ENCODE data around the gene SASH1.

Gene SASH1

DNA sequence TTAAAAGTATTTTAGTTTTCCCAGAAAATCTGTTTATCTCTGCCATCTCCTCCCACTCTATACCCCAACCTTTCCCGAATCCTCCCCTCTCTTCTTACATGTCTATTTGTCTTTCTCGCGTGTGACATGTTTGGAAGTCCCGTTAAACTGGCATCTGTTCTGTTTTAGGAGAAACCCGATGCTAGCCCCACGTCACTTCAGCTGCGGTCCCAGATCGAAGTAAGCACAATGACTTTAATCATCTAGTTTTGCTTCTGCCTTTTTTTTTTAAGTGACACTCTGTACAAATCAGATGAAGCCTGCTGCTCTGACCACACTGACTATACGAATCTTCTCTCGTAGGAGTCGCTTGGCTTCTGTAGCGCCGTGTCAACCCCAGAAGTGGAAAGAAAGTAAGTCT is 97.4 kb downstream of the SASH1 start:
- no peak for DNase-seq

DNA sequence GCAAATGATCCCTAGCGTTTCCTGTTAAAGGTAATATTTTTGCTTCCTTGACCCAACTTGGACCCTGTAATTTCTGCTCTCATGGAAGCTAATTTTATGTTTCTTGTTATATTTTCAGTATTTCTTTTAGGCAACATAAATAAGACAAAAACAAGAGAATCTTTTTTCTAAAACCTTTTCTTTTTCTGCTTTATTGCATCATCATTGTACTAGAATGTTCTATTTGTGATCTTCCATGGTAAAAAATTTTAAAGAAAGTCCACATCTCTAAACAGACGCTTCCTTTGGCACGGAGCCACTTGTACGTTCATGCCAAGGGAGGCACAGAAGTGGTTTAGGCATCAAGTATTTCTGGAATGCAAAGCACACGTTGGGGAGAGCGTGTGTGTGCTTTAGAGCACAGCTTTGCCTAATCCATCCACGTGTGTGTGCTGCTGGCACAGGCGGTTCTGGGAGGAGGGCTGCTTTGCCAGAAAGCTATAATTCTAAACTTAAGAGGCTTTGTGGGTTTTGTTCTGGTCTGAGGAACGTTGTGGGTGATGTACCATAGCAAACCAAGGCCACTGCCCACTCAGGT is 98.3 kb downstream of the SASH1 start:
- no peak for DNase-seq

DNA sequence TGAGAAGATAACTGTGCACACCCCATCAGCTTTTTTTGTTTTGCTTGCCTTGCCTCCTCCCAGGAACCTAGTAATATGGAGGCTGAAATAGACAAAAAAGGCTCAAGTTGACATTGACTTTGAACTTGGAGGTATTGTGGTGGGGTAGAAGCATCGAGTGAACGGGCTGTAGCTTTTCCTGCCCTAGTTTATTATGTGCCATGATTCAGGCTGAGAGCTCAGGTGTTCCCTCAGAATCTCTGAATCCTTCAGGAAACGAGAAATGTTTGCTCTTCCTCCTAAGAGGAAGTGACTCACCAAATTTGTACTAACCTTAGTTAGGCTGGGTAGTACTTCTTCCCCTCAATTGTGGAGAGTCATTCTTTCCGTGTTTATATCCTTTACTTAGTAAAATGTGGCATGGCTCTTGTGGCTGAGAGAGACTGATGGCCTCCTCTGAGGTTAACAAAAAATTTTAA is 98.8 kb downstream of the SASH1 start:
- DNase-seq, result no peak

DNA sequence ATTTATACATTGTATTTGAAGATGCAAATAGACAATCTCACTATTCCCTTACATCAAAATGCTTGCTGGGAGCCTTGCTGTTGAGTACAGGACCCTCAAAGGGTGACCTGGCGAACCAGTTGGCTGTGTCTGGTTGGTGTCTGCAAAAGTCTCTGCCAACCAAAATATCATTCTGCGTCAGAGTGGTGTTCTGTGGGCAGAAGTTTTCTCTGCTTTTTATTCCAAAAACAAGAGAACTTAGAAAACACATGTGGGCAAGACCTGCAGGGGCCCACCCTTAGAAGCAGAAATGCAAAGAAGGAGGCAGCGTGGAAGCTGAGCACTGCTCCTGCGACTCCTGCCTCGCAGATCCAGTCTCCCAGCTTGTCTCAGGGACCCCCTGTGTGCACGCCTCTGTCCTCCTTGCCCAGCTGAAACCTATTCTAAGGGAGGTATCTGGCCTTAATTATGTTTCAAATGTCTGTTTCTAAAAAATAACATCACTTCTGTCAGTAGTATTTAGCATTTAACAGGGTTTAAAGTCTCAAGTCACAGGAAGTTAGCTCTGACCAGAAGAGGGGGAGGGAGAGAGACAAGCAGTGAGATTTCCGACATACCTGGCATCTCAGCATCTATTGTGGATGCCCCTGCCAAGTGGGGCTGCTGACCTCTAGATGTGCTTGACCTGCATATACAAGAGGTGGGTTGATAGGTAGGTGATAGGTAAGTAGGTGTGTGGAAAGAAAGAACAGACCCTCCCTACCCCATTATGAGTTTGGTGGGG is 101.3 kb downstream of the SASH1 start:
- DNase-seq, result no peak

DNA sequence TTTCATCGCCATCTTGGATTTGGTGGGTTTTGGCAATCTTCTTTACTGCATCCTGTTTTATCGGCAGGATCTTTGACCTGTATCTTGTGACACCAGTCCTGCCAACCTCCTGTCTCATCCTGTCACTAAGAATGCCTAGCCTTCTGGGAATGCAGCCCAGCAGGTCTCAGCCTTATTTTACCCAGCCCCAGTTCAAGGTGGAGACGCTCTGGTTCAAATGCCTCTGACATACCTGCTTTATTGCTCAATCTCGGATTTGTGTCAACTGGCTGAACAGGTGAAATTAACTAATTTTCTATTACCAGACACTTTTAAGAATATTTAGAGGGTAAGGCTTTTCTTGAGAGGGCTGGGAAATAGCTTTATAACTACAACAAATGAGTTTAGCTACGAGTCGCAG is 102.5 kb downstream of the SASH1 start:
- no peak for DNase-seq

DNA sequence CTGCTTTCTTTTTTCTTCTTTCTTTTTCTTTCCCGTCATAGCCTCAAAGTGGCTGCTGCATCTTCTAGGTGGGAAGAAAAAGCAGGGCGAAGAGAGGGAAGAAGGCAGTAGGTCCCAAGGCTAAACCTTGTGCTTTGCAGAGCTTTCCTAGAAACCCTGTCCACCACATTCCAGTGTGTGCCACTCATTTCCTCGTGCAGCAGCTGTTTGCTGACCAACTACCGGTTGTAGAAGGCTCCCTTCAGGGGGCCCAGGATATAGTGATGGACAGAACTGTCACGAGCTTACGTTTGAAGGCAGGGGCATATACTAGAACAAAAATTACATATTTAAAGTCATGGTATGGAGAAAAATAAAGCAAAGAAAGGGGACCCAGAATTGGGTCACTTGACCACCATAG is 103.0 kb downstream of the SASH1 start:
- no peak for DNase-seq

DNA sequence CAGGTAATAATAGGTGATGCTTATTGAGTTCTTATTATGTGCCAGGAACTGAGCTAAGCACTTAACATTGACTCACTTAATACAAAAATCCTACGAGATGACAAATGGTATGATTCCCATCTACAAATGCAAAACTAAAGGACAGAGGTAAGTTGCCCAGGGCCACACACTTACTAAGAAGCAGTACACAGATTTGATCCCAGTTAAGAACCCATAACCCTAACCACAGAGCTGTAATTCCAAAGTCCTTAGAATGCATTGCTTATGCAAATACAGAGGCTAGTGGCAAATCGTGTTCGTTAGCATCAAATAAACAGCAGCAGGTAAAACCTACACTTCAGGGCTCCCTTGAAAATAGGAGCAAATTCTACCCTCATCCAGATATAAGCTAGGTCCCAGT is 104.0 kb downstream of the SASH1 start:
- no peak for DNase-seq

DNA sequence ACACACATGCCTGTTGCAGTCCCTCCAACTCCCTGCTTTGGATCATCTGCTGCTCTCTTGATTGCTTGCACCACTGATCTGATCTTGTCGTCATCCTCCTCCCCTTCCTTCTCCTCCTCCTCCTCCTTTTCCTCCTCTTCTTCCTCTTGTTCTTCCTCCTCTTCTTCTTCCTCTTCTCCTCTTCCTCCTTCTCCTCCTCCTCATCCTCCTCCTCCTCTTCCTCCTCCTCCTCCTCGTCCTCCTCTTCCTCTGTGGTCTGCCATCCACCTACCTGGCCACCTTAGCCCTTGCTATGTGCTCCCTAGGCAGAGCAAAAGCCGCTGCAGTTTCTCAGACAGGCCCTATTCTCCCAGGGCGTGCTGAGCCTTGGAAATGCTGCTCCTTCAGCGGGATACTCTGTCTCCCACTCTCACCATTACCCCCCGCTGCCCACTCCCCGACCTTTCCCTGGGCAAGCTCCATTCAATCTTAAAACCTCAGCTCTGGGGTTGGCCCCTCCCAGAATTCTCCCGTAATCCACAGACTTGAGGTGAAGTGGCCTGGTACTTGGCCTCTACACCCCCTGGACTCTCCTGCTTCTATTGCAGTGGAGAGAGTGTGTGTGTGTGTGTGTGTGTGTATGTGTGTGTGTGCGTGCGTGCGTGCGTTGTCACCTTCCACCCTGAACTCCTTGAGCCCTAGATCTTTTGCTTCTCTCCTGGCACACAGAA is 105.0 kb downstream of the SASH1 start:
- DNase-seq, result no peak

DNA sequence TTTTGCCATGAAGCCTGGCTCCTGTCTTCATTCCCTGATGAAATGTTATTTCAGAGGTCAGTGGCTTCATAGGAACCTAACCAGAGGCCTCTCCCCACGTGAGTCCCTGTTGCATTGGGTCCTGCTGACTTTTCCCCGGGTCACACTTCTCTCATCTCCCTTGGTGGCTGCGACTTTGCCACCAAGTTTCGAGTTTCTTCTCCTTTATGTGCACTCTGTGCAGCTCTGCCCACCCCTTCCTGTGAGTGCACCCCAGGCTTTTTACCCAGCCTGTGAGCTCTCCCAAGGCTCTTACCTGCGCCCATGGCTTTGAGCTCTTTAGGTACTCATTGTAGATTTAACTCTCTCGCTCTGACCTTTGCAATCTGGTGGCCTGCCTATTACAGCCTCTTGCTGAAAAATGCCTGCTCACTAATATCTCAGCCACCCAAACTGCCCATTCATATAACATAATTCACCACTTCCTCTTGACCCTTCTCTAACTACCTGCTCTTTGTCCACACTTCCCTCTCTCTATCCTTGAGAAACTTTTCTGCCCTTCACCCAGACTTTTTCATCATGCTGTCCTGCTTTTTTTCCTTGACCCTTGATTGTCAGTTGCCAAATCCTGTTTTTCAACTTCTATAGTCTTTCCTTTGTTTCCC is 105.9 kb downstream of the SASH1 start:
- DNase-seq, result no peak

DNA sequence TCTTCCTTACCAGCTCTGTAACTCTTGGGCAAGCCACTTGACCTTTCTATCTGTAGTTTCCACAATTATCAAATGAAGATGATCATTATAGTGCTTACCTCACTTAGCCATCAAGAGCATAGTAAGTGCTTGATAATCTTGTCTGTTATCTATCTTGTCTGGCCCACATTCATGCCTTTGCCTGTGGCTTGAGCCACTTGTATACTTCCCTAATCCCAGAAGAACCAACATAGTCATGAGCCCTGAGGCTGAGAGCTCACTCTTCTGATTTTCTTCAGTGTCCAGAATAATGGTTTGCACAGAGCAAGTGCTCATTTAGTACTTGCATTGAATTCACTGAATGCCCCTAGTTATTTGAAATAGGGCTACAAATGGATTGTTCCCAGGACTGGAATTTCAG is 108.2 kb downstream of the SASH1 start:
- DNase-seq, result no peak

DNA sequence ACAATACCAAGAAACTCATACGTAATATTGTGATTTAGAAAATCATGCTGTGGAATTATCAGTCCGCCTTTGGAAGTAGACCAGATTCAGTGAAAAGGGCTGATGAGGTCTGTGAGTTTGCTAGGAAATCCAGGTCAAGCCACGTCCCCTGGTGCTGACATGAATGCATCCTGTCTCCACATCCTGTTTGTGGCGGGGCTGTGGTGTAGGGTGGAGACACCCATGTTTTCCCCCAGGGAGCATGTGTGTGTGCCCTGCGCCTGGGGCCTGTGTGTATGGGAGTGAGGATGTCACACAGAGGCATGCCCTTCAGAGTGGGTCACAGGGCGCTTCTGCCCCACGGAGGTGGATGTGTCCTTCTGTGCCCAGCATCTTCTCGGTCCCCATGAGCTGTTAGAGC is 109.1 kb downstream of the SASH1 start:
- DNase-seq, result no peak

DNA sequence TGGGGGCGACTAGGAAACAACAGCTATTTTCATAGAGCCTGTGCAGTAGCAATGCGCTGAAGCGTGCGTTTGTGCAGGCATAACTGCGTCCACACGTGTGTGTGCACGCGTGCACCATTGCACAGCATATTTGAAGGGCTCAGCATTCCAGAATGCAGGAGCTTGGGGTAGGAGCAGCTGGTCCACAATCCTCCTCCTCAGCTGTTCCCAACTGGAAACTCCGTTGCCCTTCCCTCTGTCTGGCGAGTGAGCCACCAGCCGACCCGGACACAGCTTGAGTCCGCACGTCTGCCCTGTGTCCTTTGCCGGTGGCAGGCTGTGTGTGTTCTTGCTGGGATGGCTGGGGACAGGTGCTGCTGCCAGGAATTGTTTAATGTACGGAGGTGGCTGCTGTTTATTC is 110.2 kb downstream of the SASH1 start:
- no peak for DNase-seq

DNA sequence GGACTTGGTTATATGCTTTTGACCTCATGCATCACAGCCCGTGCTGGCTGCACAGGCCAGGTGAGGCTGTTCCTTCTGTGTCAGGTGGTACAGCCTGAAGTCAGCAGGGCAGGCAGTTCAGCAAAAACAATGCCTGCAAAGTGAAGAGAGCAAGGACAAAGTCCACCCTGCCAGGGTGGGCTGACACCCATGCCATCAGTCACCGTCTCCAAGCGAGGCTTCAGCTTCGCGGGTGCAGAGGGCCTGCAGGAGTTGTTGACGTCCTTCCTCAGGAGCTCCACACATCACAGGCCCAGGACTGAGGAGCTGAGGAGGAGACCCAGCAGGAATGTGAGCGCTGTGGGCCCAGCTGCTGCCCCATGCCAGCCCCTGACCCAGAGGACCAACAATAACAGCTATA is 111.3 kb downstream of the SASH1 start:
- DNase-seq, result no peak

DNA sequence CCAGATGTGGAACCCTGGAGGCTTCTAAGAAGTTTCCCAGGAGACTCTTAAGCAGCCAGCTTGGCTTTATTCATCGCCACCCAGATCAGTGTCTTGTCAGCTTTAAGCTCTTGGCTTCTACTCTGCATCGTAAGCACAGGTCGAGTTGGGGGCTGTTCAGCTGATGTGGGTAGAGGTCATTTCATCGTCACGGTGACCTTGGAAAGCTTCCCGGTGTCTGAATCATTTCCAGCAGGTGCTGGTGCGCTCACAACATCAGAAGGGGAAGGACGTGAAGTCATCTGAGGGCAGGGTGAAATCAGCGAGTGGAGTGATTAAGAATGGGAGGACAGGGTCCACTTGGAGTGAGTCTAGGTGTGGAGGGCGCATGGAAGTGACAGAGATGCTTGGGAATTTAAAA is 112.6 kb downstream of the SASH1 start:
- no peak for DNase-seq

DNA sequence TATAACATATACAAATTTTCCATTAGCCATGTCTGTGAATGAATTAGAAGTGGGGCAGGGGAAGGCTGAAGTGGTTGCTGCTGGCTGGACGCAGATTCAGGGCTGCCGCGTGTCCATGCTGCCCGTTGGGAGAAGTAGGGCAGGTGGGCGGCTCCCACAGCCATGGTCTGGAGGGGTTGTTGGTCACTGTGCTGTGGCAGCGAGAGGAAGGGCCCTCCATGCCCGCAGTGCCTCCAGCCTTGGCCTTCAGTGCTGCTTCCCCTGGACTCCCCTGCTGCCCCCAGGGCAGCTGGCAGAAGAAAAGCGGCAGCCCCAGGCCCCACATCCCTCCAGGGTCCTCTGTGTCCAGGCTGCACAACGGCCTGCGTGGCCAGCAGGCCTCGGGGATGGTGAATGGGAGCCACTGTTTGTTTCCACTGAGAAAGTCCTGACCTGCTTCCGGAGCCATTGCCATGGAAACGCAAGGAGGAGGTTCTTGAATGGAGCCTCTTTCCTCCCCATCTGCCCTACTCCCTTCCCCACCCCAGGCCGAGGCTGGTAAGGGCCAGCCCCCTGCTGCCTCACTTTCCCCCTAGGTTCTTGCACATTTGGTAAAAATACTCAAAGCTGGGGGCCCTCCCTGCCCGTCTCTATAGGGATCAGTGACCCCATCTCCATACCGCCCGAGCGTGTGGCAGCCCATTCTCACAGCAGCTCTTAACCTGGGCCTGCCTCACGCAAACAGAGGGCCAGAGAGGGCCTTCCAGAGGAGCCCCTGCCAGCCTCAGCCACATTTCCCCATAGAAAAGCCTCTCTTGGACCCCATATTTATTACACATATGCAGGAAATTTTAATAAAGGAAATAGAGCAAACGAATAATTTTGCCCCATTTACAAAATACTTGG is 113.3 kb downstream of the SASH1 start:
- no peak for DNase-seq

DNA sequence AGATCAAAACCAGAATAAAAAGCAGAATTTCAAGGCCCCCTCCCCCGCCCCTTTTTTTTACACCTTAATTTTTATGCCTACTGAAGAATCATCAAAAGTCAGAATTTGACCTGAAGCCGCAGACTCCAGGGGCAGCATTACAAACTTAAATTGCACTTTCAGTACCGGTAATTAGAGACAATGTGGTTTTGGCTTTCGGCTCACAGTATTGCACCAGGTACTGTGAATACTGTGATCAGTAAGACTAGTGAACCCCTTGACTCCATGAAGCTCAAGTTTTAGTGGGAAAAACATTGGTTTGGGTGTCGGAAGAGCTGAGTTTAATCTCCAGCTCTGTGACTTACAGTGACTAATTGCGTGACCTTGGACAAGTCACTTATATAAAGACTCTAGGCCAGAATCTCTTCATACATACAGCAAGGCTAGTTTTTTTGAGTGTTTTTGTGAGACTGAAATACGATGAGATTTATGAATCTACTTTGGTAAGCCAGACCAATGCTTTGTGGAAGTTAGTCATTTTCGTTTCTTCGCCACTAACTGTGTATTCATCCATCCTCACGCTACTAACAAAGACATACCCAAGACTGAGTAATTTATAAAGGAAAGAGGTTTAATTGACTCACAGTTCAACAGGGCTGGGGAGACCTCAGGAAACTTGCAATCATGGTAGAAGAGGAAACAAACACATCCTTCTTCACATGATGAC is 114.7 kb downstream of the SASH1 start:
- DNase-seq, result no peak

DNA sequence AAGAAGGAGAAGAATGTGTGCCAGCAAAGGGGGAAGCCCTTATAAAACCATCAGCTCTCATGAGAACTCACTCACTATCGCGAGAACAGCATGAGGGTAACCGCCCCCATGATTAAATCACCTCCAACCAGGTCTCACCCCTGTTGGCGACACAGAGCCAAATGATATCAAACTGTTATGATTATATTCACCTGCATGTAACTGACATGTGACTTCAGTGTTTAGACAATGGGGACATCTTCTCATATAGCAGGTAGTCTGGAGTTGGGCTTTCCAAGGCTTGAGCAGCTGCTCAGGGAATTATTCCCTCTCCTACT is 115.2 kb downstream of the SASH1 start:
- DNase-seq, result no peak

DNA sequence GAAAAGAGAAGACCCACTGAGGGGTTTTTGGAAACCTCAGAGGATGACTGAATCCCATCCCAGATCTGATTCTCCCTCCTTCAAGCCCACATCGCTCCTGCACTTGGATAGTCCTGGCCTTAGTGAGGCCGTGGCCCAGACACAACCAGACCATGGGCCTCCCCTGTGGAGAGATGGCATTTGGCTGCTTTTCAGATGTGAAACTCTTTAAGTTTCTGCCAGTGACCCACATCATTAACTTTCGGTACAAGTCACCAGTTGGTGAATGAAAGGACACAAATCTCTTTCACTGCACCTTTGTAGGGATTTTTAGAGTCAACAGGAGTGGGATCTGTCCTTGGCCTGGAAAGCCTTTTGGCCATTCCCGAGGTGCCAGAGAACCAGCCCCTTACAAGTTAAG is 116.6 kb downstream of the SASH1 start:
- no peak for DNase-seq

DNA sequence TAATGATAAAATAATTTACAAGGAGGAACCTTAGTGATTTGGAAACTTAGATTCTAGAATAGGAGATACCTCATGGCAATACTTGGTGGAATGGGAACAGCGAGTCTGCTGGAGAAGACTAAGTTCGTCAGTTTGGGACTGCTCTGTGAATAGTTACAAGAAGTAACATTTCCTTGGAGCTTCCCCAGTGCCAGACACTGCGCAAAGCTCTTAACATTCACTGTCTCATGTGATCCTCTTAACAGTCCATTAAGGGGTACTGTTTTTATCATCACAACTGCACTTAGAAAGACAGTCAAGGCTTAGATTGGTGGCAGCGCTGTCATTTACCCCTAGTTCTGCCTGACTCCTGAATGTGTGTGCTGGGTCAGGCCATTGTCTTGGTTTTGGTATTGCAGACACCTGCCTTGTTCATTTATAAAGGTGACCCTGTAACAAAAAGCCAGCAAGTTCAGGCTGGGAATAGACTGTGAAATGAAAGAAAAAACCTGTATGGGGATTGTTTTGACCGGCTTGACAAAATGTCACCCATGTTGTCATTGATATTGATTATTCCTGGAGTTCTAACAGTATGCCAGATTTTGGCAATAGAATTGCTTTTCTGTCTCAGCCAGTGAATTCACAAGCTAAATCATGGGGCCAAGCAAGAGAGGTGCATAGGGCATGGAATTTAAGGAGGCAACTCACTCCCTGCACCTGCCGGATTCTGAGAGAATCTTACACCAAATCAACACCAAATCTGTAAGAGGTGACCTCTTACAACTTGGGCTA is 118.4 kb downstream of the SASH1 start:
- no peak for DNase-seq

DNA sequence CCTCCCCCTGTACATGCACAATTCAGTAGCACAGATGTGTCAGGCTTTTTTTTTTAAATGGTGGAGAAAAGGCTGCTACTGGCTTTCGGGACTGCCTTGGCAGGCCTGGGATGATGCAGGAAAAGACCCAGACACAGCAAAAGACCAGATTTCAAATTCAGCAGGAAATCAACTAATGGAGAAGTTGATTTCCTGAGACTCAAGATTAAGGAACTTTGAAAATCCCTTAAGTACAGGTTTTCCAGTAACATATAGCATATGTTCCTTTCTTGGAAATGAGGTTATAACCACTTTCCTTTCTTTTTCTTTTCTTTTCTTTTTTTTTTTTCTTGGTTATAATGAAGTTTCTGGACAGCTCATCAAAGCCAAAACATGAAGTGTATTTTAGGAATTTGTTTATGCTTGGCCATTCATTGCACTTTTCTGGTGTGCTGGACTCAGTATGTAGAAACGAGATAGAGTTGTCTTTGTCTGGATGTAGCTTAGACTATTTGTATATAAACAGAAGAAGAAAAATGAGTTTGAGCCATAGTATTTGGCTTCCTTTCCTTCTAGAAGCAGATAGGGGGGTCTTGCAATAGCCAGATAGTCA is 119.4 kb downstream of the SASH1 start:
- no peak for DNase-seq

DNA sequence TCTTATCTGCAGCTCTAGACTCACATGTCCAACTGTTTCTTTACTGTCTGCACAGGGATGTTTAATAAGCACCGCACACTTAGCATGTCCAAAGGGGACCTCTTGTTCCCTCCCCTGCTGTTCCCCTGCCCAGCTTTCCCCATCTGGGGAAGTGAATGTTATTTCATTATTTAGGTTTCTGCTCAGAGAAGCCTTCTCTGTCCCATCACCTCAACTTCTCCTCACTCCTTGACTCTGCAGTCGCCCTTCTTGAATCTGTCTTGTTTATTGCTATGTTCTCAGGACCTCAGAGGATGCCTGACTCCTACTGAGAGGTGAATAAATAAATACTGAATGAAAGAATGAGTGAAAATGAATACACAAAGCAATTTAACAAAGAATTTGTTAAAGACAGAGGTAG is 121.0 kb downstream of the SASH1 start:
- no peak for DNase-seq
